Brain microvascular endothelial cell (primary cell): ENCODE results near the gene FASN.
A peak's percentile ranks its signal among the peaks of the same experiment; 100 is the strongest.

Experiments
- DNase-seq: peaks from one replicate; pipeline ENCODE4 v3.0.0-alpha.2; 2020
- H3K27ac ChIP-seq: fragments of 250-450 bp; sonication (Bioruptor Pico); 2 replicates; pipeline ENCODE4 v1.5.1; 2020; ENCODE audit warnings: mild to moderate bottlenecking, moderate library complexity
- H3K27me3 ChIP-seq: fragments of 250-450 bp; sonication (Bioruptor Pico); replicated peaks from 2 replicates; pipeline ENCODE4 v1.5.1; 2020; ENCODE audit warnings: mild to moderate bottlenecking
- H3K36me3 ChIP-seq: fragments of 250-450 bp; sonication (Bioruptor Pico); replicated peaks from 2 replicates; pipeline ENCODE4 v1.5.1; 2020; ENCODE audit warnings: mild to moderate bottlenecking
- H3K4me3 ChIP-seq: 2 replicates; pipeline ENCODE4 v1.5.1; 2011; ENCODE audit warnings: low read depth, mild to moderate bottlenecking, control low read depth, low read length, moderate library complexity
- in situ Hi-C: cut with HindIII; loops from 2 replicates; pipeline ENCODE4 v1.10.0; 2017; ENCODE audit warnings: low sequenced_read_pairs, low pct_ligation_motif_present
- TF ChIP-seq, protein P1 (sequence below): IDR thresholded peaks from 2 replicates; pipeline ENCODE4 v1.5.1; 2011; ENCODE audit warnings: low read depth, mild to moderate bottlenecking, moderate library complexity, low read length, control low read depth, inconsistent platforms; ENCODE audit errors: missing control alignments

Gene FASN

DNA sequence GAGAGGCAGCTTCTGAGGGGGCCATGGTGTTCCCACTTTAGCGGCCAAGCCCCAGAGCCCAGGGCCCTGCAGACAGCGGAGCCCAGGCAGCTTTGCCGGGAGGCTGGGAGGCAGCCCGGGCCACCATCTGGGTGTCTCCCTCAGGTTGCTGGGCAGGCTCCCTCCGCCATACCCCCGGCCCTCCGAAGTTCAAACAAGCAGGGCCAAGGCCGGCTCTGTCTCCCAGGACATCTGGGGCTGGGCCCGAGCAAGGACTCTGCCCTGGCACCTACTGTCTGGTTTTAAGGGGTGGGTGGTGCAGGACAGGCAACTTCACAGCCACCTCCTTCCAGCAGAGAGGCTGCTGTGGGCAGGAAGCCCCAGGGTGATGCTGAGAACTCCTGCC is 35.1 kb downstream of the FASN start:
- no peak for DNase-seq
- in situ Hi-C loops, result no loop called here
- H3K4me3 ChIP-seq, result no peak overlapping the region
- peaks cover 35% of the 10 kb centered on the region for H3K36me3 ChIP-seq
- H3K27me3 ChIP-seq, result no peaks in the 10 kb centered on the region
- TF ChIP-seq, protein P1, sequence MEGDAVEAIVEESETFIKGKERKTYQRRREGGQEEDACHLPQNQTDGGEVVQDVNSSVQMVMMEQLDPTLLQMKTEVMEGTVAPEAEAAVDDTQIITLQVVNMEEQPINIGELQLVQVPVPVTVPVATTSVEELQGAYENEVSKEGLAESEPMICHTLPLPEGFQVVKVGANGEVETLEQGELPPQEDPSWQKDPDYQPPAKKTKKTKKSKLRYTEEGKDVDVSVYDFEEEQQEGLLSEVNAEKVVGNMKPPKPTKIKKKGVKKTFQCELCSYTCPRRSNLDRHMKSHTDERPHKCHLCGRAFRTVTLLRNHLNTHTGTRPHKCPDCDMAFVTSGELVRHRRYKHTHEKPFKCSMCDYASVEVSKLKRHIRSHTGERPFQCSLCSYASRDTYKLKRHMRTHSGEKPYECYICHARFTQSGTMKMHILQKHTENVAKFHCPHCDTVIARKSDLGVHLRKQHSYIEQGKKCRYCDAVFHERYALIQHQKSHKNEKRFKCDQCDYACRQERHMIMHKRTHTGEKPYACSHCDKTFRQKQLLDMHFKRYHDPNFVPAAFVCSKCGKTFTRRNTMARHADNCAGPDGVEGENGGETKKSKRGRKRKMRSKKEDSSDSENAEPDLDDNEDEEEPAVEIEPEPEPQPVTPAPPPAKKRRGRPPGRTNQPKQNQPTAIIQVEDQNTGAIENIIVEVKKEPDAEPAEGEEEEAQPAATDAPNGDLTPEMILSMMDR, result no peak
- no peak overlapping the region for H3K27ac ChIP-seq

DNA sequence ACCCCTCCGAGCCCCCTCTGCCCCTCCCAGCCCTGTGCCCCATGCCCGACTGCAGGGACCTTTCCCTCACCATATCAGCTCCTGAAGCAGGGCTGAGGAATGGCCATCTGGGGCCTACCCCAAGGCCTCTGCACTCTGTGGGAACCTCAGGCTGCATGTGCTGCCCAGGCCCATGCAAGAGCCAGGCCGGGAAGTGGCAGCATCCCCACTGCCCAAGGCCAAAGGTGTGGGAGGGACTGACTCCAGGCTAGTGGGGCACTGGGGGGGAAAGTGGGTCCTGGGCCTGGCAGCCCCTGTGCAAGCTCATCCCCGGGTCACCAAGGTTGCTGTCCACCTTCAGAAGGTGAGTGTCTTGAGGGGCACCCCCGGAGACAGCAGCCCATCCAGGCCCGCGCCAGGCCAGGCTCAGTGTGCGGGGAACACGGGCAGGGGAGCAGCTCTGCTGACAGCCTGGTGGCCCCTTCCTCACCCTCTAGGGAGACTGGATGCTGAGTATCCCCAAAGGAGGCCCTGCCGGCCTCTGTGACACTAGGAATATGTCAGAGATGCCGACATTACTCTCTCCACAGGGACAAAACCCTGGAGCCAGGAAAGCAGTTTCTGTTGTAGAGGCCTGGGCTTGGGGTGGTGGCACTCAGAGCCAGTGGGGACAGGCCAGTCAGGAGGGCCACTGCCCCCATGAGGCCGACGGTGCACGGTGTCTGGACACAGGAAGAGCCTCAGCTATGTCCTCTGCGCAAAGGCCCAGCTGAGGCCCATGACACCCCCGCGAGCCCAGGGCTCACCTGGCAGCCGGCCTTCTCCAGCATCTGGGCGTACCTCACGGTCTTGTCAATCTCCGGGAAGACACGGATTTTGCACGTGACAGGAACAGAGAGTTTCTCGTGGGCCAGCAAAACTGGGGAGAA is 35.7 kb downstream of the FASN start:
- no peak overlapping the region for H3K27ac ChIP-seq
- DNase-seq, result no peak
- H3K4me3 ChIP-seq, result no peak overlapping the region
- no peaks in the 10 kb centered on the region for H3K27me3 ChIP-seq
- H3K36me3 ChIP-seq, result peaks cover 42% of the 10 kb centered on the region
- TF ChIP-seq, protein P1, result peak; percentile 15
- in situ Hi-C loops, result no loop called here

DNA sequence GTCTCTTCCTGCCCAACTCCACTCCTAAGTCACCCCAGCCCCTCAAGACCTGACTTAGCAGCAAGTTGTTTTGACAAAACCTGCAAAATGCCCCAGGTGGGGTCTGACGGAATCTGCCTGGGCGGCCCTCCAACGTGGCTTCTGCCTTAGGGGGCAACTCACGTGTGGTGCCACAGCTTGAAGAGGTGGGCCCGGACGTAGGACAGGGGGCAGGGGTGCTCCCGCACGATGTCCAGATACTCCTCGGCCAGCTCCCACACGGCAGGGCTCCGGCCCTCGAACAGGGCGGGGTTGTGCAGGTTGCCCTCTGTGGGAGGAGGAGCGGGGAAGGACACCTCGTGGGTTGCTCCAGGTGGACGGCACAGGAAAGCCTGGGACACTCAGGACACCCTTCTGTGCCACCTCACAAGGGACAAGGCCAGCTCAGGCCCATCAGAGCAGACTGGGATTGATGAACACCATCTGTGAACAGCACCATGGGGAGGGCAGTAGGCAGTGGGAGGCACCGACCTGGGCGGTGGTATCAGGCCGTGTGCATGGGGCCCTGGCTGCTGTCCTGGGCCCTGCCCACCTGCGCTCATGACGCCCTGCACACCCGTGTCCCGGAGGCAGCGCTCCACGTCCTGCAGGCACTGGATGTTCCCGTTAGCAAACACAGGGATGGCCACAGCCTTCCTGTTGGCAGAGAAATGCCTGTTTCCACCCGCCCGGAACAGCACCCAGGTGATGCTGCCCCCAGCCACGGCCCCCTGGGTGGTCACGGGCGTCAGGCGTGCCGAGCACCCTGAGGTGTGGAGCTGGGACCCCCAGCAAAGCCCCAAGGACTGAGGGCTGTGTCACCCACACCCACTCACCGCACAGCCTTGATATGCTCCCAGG is 36.8 kb downstream of the FASN start:
- in situ Hi-C loops, result no loop called here
- DNase-seq, result no peak
- Histone ChIP-seq H3K27me3 (no peaks in the 10 kb centered on the region), H3K4me3 (no peak overlapping the region), H3K27ac (no peak overlapping the region), H3K36me3 (peaks cover 52% of the 10 kb centered on the region)
- TF ChIP-seq, protein P1, result no peak

DNA sequence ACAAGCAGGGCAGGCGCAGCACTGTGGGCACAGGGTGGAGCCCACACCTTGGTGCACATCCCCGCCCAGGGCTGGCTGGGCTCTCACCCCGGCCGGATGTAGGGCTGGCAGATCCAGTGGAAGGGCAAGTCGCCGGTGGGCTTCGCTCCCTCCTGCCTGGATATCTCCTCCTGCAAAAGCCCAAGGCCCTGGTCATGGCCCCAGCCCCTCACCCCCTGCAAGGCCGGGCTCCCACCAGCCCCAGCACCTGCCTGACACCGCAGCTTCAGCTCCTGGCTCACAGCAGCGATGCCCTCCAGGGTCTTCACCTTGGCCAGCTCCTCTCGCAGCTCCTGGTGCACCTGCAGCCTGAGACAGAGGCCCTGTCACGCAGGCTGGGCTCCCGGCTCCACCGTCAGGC is 37.4 kb downstream of the FASN start:
- TF ChIP-seq, protein P1, result no peak
- H3K36me3 ChIP-seq, result peaks cover 59% of the 10 kb centered on the region
- H3K27ac ChIP-seq, result no peak overlapping the region
- DNase-seq, result no peak
- H3K4me3 ChIP-seq, result no peak overlapping the region
- in situ Hi-C loops, result no loop called here
- H3K27me3 ChIP-seq, result no peaks in the 10 kb centered on the region

DNA sequence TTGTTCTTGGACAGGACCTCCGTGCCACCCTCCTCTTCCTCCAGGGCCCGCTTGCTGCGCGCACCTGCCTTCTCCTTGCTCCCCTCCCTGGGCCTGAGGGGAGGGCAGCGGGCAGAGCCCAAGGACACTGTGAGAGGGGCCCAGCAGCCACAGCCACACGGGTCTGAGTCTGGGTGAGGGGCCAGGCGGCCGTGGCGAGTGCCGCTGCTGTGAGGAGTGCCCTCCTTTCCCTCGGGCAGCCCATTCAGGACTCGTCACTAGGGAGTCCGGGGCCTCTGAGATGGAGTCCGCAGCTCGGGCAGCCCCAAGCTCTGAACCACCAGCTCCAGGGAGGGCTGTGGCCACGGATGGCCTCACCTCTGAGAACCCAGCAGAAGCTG is 38.0 kb downstream of the FASN start:
- no peak overlapping the region for H3K27ac ChIP-seq
- peaks cover 64% of the 10 kb centered on the region for H3K36me3 ChIP-seq
- no peak overlapping the region for H3K4me3 ChIP-seq
- no peak for DNase-seq
- in situ Hi-C loops, result no loop called here
- TF ChIP-seq, protein P1, result no peak
- no peaks in the 10 kb centered on the region for H3K27me3 ChIP-seq
